GM12878 (cell line): ENCODE results near the gene SLC28A1. TPM values are rescaled to one million over a fixed set of nuclear protein-coding genes. Genes with fewer than 3 reads are reported as not detected.

Experiments used
- ATAC-seq: fragments of 200-7000 bp; cut with Tn5 transposase; 3 replicates; pipeline ENCODE4 v1.9.1; 2020; ENCODE audit warnings: mild to moderate bottlenecking, moderate library complexity
- BruUV-seq: library from RNA; stranded (reverse); fragments of 400-500 nt; replicated peaks from 2 replicates; lab custom pipeline; 2021; lab: Mats Ljungman, UMichigan
- CTCF ChIA-PET: fragments of 300-600 bp; sonication (Branson Sonifier 250); formaldehyde crosslinking; extraction: SDS; loops from one replicate; lab custom pipeline; 2021; ENCODE audit warnings: inconsistent platforms; lab: Yijun Ruan, JAX
- POLR2A ChIA-PET: fragments of 350-600 bp; formaldehyde crosslinking; extraction: SDS; loops from one replicate; lab custom pipeline; 2021; ENCODE audit warnings: inconsistent platforms; lab: Charles Lee
- RAD21 ChIA-PET: fragments of 300-600 bp; sonication (Branson Sonifier 250); formaldehyde crosslinking; loops from one replicate; lab custom pipeline; 2023; ENCODE audit warnings: antibody characterized with exemption; ENCODE audit not compliant: unreplicated experiment; lab: Charles Lee
- SMC1A ChIA-PET: fragments of 300-600 bp; sonication (Branson Sonifier 250); formaldehyde crosslinking; loops from one replicate; lab custom pipeline; 2023; ENCODE audit not compliant: unreplicated experiment, uncharacterized antibody; lab: Charles Lee
- DNase-seq: peaks from one replicate; pipeline ENCODE4 v3.0.0-alpha.2; 2011; ENCODE audit warnings: low read depth, low spot score
- FAIRE-seq: peaks from 3 replicates; lab custom pipeline; 2011; peaks lifted over from hg19 to GRCh38; lab: Jason Lieb, UNC
- H2AFZ ChIP-seq: 2 replicates; pipeline ENCODE4 v1.6.0; 2011; ENCODE audit warnings: low read depth, low read length, control low read depth; ENCODE audit not compliant: control insufficient read depth
- H3K27ac ChIP-seq: 2 replicates; pipeline ENCODE4 v1.5.1; 2011; ENCODE audit warnings: control low read depth; ENCODE audit not compliant: control insufficient read depth, insufficient read depth
- H3K27me3 ChIP-seq, 2 experiments: replicated peaks in 1 of 2; 2 replicates each; pipeline versions ENCODE4 v1.6.0 to v1.6.1; 2011; ENCODE audit warnings: low read length in 1 of 2; ENCODE audit not compliant: control insufficient read depth in 2 of 2, insufficient read depth in 2 of 2
- H3K36me3 ChIP-seq, 2 experiments: 2 replicates each; pipeline ENCODE4 v1.5.1; 2011; ENCODE audit warnings: low read length in 1 of 2; ENCODE audit not compliant: control insufficient read depth in 2 of 2, insufficient read depth in 2 of 2
- H3K4me1 ChIP-seq: 2 replicates; pipeline ENCODE4 v1.6.1; 2011; ENCODE audit warnings: mild to moderate bottlenecking, low read length, moderate library complexity, mixed read lengths; ENCODE audit not compliant: control insufficient read depth, insufficient read depth
- H3K4me2 ChIP-seq: 2 replicates; pipeline ENCODE4 v1.6.0; 2011; ENCODE audit warnings: control low read depth; ENCODE audit not compliant: control insufficient read depth, insufficient read depth
- H3K4me3 ChIP-seq: fragments of 200-600 bp; sonication (generic); 2 replicates; pipeline ENCODE4 v1.5.1; 2016
- H3K79me2 ChIP-seq: 2 replicates; pipeline ENCODE4 v1.6.0; 2011; ENCODE audit warnings: low read length; ENCODE audit not compliant: control insufficient read depth, insufficient read depth
- H3K9ac ChIP-seq: 2 replicates; pipeline ENCODE4 v1.8.0; 2011; ENCODE audit warnings: low read length, control low read depth, mixed read lengths; ENCODE audit not compliant: control insufficient read depth, insufficient read depth
- H3K9me3 ChIP-seq: replicated peaks from 3 replicates; pipeline ENCODE4 v1.5.1; 2011; ENCODE audit warnings: mild to moderate bottlenecking, low read length; ENCODE audit not compliant: control insufficient read depth, insufficient read depth
- H4K20me1 ChIP-seq: 2 replicates; pipeline ENCODE4 v1.6.0; 2011; ENCODE audit not compliant: control insufficient read depth, insufficient read depth
- ZNF687 ChIP-seq: fragments of 450-650 bp; IDR thresholded peaks from 2 replicates; pipeline ENCODE4 v1.6.1; 2017; ENCODE audit warnings: mild to moderate bottlenecking, moderate library complexity
- WGBS: methylation state at CpG from one replicate; pipeline ENCODE4 v1.1.6; 2016; ENCODE audit warnings: low lambda C conversion rate; ENCODE audit not compliant: insufficient replicate concordance, insufficient coverage; ENCODE audit errors: missing lambda C conversion rate; 5-methylcytosine and 5-hydroxymethylcytosine counted together
- in situ Hi-C: fragments of 300-500 bp; cut with MboI; formaldehyde crosslinking; loops from 9 replicates; pipeline ENCODE4 v1.14.3; 2018; ENCODE audit warnings: mixed read lengths
- intact Hi-C: fragments of 100-400 bp; cut with micrococcal nuclease; formaldehyde crosslinking; loops from one replicate; pipeline ENCODE4 v1.14.2; 2022; ENCODE audit not compliant: unreplicated experiment
- polyA plus RNA-seq, 11 experiments: library from polyadenylated mRNA; depleted of rRNA in 4 of 11; unstranded in 6 of 11; stranded (reverse) in 5 of 11; fragments of >200 nt; fragmentation: Nextera tagmentation in 4 of 11; fragmentation: Illumina TruSeq in 1 of 11; extraction: Ambion mirVana in 4 of 11; extraction: Trizol in 1 of 11; gene quantifications; 1 replicate in 1 of 11; 2 replicates in 10 of 11; pipeline versions ENCODE4 v1.2.1 to v1.2.3, GENCODE V29; 2011 to 2016; ENCODE audit warnings: inconsistent platforms in 2 of 11, missing spikeins in 2 of 11, low read depth in 1 of 11
- total RNA-seq, 4 experiments: library from RNA; depleted of rRNA in 3 of 4; stranded (reverse); fragments of >200 nt in 3 of 4; fragmentation: Illumina TruSeq in 1 of 4; extraction: Trizol in 1 of 4; gene quantifications; 2 replicates each; pipeline versions ENCODE4 v1.2.1 to v1.2.3, GENCODE V29; 2013 to 2021
- TF ChIP-seq, protein P1 (sequence below): IDR thresholded peaks from 2 replicates; pipeline ENCODE4 v1.6.1; 2012; ENCODE audit warnings: mild to moderate bottlenecking, low read depth, low read length

Gene SLC28A1
- total and polyA plus RNA-seq, 10 of the 15 experiments (the other 5 are each of a cell fraction or from before 2014, with no cell fraction given), result not detected

- no peak for TF ChIP-seq ZNF687
Measured at GRCh38 chr15:84961114-84961452, 76.6 kb downstream of the SLC28A1 start (continued).

DNA sequence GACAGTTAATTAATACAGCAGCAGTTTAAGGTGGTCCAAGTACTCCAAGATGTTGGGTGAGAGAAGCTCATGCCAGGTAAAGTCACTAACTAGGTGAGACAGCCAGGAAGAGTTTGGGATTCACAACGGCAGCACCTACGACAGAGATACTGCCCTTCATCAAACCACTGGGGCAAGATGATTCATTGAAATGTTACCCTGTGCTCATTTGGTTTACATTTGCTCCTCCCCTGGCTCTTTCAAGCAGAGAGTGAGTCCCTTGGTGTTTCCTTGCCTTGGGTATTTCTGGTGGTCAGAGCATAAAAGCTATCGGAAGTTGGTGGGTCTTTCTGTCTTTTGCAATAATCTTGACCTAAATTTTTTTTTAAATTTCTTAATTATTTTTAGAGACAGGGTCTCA lies 77.2 kb downstream of the SLC28A1 start:
- RAD21 ChIA-PET, result interaction anchor here (1.4 kb wide), 1 partner anchor 82 kb away, joined by 4 read pairs; no protein-coding TSS in a partner anchor
- ATAC-seq (no peak), FAIRE-seq (no peak), DNase-seq (no peak)
- H3K36me3 ChIP-seq, result no peaks in the 10 kb centered on the region
- H3K4me1 ChIP-seq, result no peaks in the 10 kb centered on the region
- no peaks in the 10 kb centered on the region for H3K27me3 ChIP-seq
- CTCF ChIA-PET, result no interaction called here
- TF ChIP-seq, protein P1, sequence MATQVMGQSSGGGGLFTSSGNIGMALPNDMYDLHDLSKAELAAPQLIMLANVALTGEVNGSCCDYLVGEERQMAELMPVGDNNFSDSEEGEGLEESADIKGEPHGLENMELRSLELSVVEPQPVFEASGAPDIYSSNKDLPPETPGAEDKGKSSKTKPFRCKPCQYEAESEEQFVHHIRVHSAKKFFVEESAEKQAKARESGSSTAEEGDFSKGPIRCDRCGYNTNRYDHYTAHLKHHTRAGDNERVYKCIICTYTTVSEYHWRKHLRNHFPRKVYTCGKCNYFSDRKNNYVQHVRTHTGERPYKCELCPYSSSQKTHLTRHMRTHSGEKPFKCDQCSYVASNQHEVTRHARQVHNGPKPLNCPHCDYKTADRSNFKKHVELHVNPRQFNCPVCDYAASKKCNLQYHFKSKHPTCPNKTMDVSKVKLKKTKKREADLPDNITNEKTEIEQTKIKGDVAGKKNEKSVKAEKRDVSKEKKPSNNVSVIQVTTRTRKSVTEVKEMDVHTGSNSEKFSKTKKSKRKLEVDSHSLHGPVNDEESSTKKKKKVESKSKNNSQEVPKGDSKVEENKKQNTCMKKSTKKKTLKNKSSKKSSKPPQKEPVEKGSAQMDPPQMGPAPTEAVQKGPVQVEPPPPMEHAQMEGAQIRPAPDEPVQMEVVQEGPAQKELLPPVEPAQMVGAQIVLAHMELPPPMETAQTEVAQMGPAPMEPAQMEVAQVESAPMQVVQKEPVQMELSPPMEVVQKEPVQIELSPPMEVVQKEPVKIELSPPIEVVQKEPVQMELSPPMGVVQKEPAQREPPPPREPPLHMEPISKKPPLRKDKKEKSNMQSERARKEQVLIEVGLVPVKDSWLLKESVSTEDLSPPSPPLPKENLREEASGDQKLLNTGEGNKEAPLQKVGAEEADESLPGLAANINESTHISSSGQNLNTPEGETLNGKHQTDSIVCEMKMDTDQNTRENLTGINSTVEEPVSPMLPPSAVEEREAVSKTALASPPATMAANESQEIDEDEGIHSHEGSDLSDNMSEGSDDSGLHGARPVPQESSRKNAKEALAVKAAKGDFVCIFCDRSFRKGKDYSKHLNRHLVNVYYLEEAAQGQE, result no peak
- in situ Hi-C loops, result loop anchor here (5.0 kb wide), 1 partner anchor 81 kb away; no protein-coding TSS in a partner anchor
- no peak overlapping the region for H3K4me2 ChIP-seq
- WGBS, result 48% methylated on average over 3 of the region's 3 CpGs
- H2AFZ ChIP-seq, result no peak overlapping the region
- no peaks in the 10 kb centered on the region for H4K20me1 ChIP-seq
- no peak overlapping the region for H3K9ac ChIP-seq
- POLR2A ChIA-PET, result no interaction called here
- SMC1A ChIA-PET, result no interaction called here
- peaks cover 2% of the 10 kb centered on the region; the same call in 1 of the 3 replicates for H3K9me3 ChIP-seq
- no peak overlapping the region for H3K27ac ChIP-seq
- no peaks in the 10 kb centered on the region for H3K79me2 ChIP-seq
- BruUV-seq, result no TSS peak
- H3K4me3 ChIP-seq, result no peak overlapping the region
- intact Hi-C loops, result no loop called here
